Measurements from ENCODE around the gene TLL1. TPM values are rescaled to one million over a fixed set of nuclear protein-coding genes. Genes with fewer than 3 reads are reported as not detected.

Gene TLL1
- total RNA-seq, 1 donor from 2014 or later = 2.6 TPM

- Histone ChIP-seq H3K4me1 (ENCODE audit: control insufficient read depth in 3 of 3, insufficient read depth in 3 of 3, low read length in 3 of 3) (no peaks in the 10 kb centered on the region), H3K9ac (ENCODE audit: low read depth in 1 of 3, low read length in 3 of 3) (no peak overlapping the region), H3K27ac (ENCODE audit: low read depth, low read length) (no peak overlapping the region), H3K4me3 (ENCODE audit: low read length in 3 of 3) (no peak overlapping the region), H3K36me3 (ENCODE audit: control insufficient read depth in 3 of 3, insufficient read depth in 3 of 3, low read length in 3 of 3) (no peaks in the 10 kb centered on the region), H3K27me3 (ENCODE audit: control insufficient read depth in 3 of 3, insufficient read depth in 3 of 3, low read length in 3 of 3) (no peaks in the 10 kb centered on the region), H3K9me3 (ENCODE audit: control insufficient read depth in 3 of 3, low read length in 3 of 3) (no peaks in the 10 kb centered on the region)
Observed at GRCh38 chr4:165927366-165927765, 54.3 kb downstream of the TLL1 start.

- Histone ChIP-seq H3K9me3 (ENCODE audit: control insufficient read depth in 3 of 3, low read length in 3 of 3) (no peaks in the 10 kb centered on the region), H3K27me3 (ENCODE audit: control insufficient read depth in 3 of 3, insufficient read depth in 3 of 3, low read length in 3 of 3) (no peaks in the 10 kb centered on the region), H3K9ac (ENCODE audit: low read depth in 1 of 3, low read length in 3 of 3) (no peak overlapping the region), H3K4me3 (ENCODE audit: low read length in 3 of 3) (no peak overlapping the region), H3K36me3 (ENCODE audit: control insufficient read depth in 3 of 3, insufficient read depth in 3 of 3, low read length in 3 of 3) (no peaks in the 10 kb centered on the region), H3K27ac (ENCODE audit: low read depth, low read length) (no peak overlapping the region), H3K4me1 (ENCODE audit: control insufficient read depth in 3 of 3, insufficient read depth in 3 of 3, low read length in 3 of 3) (no peaks in the 10 kb centered on the region)
Observed at GRCh38 chr4:165927815-165928214, 54.8 kb downstream of the TLL1 start.

- H3K9ac ChIP-seq (ENCODE audit: low read depth in 1 of 3, low read length in 3 of 3) = no peak overlapping the region
- H3K9me3 ChIP-seq (ENCODE audit: control insufficient read depth in 3 of 3, low read length in 3 of 3) = no peaks in the 10 kb centered on the region
- no peak overlapping the region for H3K4me3 ChIP-seq (ENCODE audit: low read length in 3 of 3)
- no peaks in the 10 kb centered on the region for H3K27me3 ChIP-seq (ENCODE audit: control insufficient read depth in 3 of 3, insufficient read depth in 3 of 3, low read length in 3 of 3)
- no peaks in the 10 kb centered on the region for H3K36me3 ChIP-seq (ENCODE audit: control insufficient read depth in 3 of 3, insufficient read depth in 3 of 3, low read length in 3 of 3)
- H3K4me1 ChIP-seq (ENCODE audit: control insufficient read depth in 3 of 3, insufficient read depth in 3 of 3, low read length in 3 of 3) = no peaks in the 10 kb centered on the region
- H3K27ac ChIP-seq (ENCODE audit: low read depth, low read length) = no peak overlapping the region
Observed at GRCh38 chr4:165928601-165929000, 55.6 kb downstream of the TLL1 start.

GRCh38 chr4:165929662-165930061, 56.6 kb downstream of the TLL1 start:
- Histone ChIP-seq H3K27me3 (ENCODE audit: control insufficient read depth in 3 of 3, insufficient read depth in 3 of 3, low read length in 3 of 3) (no peaks in the 10 kb centered on the region), H3K4me1 (ENCODE audit: control insufficient read depth in 3 of 3, insufficient read depth in 3 of 3, low read length in 3 of 3) (no peaks in the 10 kb centered on the region), H3K9me3 (ENCODE audit: control insufficient read depth in 3 of 3, low read length in 3 of 3) (no peaks in the 10 kb centered on the region), H3K9ac (ENCODE audit: low read depth in 1 of 3, low read length in 3 of 3) (no peak overlapping the region), H3K4me3 (ENCODE audit: low read length in 3 of 3) (no peak overlapping the region), H3K27ac (ENCODE audit: low read depth, low read length) (no peak overlapping the region), H3K36me3 (ENCODE audit: control insufficient read depth in 3 of 3, insufficient read depth in 3 of 3, low read length in 3 of 3) (no peaks in the 10 kb centered on the region)

GRCh38 chr4:165931741-165932140, 58.7 kb downstream of the TLL1 start:
- H3K4me3 ChIP-seq (ENCODE audit: low read length in 3 of 3) = no peak overlapping the region
- H3K36me3 ChIP-seq (ENCODE audit: control insufficient read depth in 3 of 3, insufficient read depth in 3 of 3, low read length in 3 of 3) = no peaks in the 10 kb centered on the region
- H3K4me1 ChIP-seq (ENCODE audit: control insufficient read depth in 3 of 3, insufficient read depth in 3 of 3, low read length in 3 of 3) = no peaks in the 10 kb centered on the region
- H3K27me3 ChIP-seq (ENCODE audit: control insufficient read depth in 3 of 3, insufficient read depth in 3 of 3, low read length in 3 of 3) = no peaks in the 10 kb centered on the region
- H3K27ac ChIP-seq (ENCODE audit: low read depth, low read length) = no peak overlapping the region
- no peak overlapping the region for H3K9ac ChIP-seq (ENCODE audit: low read depth in 1 of 3, low read length in 3 of 3)
- no peaks in the 10 kb centered on the region for H3K9me3 ChIP-seq (ENCODE audit: control insufficient read depth in 3 of 3, low read length in 3 of 3)

GRCh38 chr4:165944900-165945299, 71.9 kb downstream of the TLL1 start:
- Histone ChIP-seq H3K36me3 (ENCODE audit: control insufficient read depth in 3 of 3, insufficient read depth in 3 of 3, low read length in 3 of 3) (no peaks in the 10 kb centered on the region), H3K9me3 (ENCODE audit: control insufficient read depth in 3 of 3, low read length in 3 of 3) (no peaks in the 10 kb centered on the region), H3K27me3 (ENCODE audit: control insufficient read depth in 3 of 3, insufficient read depth in 3 of 3, low read length in 3 of 3) (no peaks in the 10 kb centered on the region), H3K4me1 (ENCODE audit: control insufficient read depth in 3 of 3, insufficient read depth in 3 of 3, low read length in 3 of 3) (no peaks in the 10 kb centered on the region), H3K27ac (ENCODE audit: low read depth, low read length) (no peak overlapping the region), H3K4me3 (ENCODE audit: low read length in 3 of 3) (no peak overlapping the region), H3K9ac (ENCODE audit: low read depth in 1 of 3, low read length in 3 of 3) (no peak overlapping the region)

- Histone ChIP-seq H3K36me3 (ENCODE audit: control insufficient read depth in 3 of 3, insufficient read depth in 3 of 3, low read length in 3 of 3) (no peaks in the 10 kb centered on the region), H3K27ac (ENCODE audit: low read depth, low read length) (no peak overlapping the region), H3K4me1 (ENCODE audit: control insufficient read depth in 3 of 3, insufficient read depth in 3 of 3, low read length in 3 of 3) (no peaks in the 10 kb centered on the region), H3K4me3 (ENCODE audit: low read length in 3 of 3) (no peak overlapping the region), H3K9me3 (ENCODE audit: control insufficient read depth in 3 of 3, low read length in 3 of 3) (no peaks in the 10 kb centered on the region), H3K27me3 (ENCODE audit: control insufficient read depth in 3 of 3, insufficient read depth in 3 of 3, low read length in 3 of 3) (no peaks in the 10 kb centered on the region), H3K9ac (ENCODE audit: low read depth in 1 of 3, low read length in 3 of 3) (no peak overlapping the region)
Observed at GRCh38 chr4:165945991-165946390, 73.0 kb downstream of the TLL1 start.

- Histone ChIP-seq H3K27ac (ENCODE audit: low read depth, low read length) (no peak overlapping the region), H3K4me1 (ENCODE audit: control insufficient read depth in 3 of 3, insufficient read depth in 3 of 3, low read length in 3 of 3) (no peaks in the 10 kb centered on the region), H3K9ac (ENCODE audit: low read depth in 1 of 3, low read length in 3 of 3) (no peak overlapping the region), H3K4me3 (ENCODE audit: low read length in 3 of 3) (no peak overlapping the region), H3K27me3 (ENCODE audit: control insufficient read depth in 3 of 3, insufficient read depth in 3 of 3, low read length in 3 of 3) (no peaks in the 10 kb centered on the region), H3K9me3 (ENCODE audit: control insufficient read depth in 3 of 3, low read length in 3 of 3) (no peaks in the 10 kb centered on the region), H3K36me3 (ENCODE audit: control insufficient read depth in 3 of 3, insufficient read depth in 3 of 3, low read length in 3 of 3) (no peaks in the 10 kb centered on the region)
Observed at GRCh38 chr4:165947019-165947418, 74.0 kb downstream of the TLL1 start.

GRCh38 chr4:165953181-165953580, 80.1 kb downstream of the TLL1 start:
- Histone ChIP-seq H3K27ac (ENCODE audit: low read depth, low read length) (no peak overlapping the region), H3K9ac (ENCODE audit: low read depth in 1 of 3, low read length in 3 of 3) (no peak overlapping the region), H3K4me3 (ENCODE audit: low read length in 3 of 3) (no peak overlapping the region)

GRCh38 chr4:165963621-165964020, 90.6 kb downstream of the TLL1 start:
- Histone ChIP-seq H3K27ac (ENCODE audit: low read depth, low read length) (no peak overlapping the region), H3K9me3 (ENCODE audit: control insufficient read depth in 3 of 3, low read length in 3 of 3) (peaks cover 0 to 2% (median 0%) of the 10 kb centered on the region in 3 donors), H3K36me3 (ENCODE audit: control insufficient read depth in 3 of 3, insufficient read depth in 3 of 3, low read length in 3 of 3) (no peaks in the 10 kb centered on the region), H3K4me1 (ENCODE audit: control insufficient read depth in 3 of 3, insufficient read depth in 3 of 3, low read length in 3 of 3) (no peaks in the 10 kb centered on the region), H3K27me3 (ENCODE audit: control insufficient read depth in 3 of 3, insufficient read depth in 3 of 3, low read length in 3 of 3) (no peaks in the 10 kb centered on the region), H3K9ac (ENCODE audit: low read depth in 1 of 3, low read length in 3 of 3) (no peak overlapping the region), H3K4me3 (ENCODE audit: low read length in 3 of 3) (no peak overlapping the region)

More at GRCh38 chr4:165953181-165953580, 80.1 kb downstream of the TLL1 start:
- Histone ChIP-seq H3K4me1 (ENCODE audit: control insufficient read depth in 3 of 3, insufficient read depth in 3 of 3, low read length in 3 of 3) (no peaks in the 10 kb centered on the region), H3K9me3 (ENCODE audit: control insufficient read depth in 3 of 3, low read length in 3 of 3) (no peaks in the 10 kb centered on the region), H3K27me3 (ENCODE audit: control insufficient read depth in 3 of 3, insufficient read depth in 3 of 3, low read length in 3 of 3) (no peaks in the 10 kb centered on the region), H3K36me3 (ENCODE audit: control insufficient read depth in 3 of 3, insufficient read depth in 3 of 3, low read length in 3 of 3) (no peaks in the 10 kb centered on the region)

GRCh38 chr4:165964591-165964990, 91.6 kb downstream of the TLL1 start:
- H3K27me3 ChIP-seq (ENCODE audit: control insufficient read depth in 3 of 3, insufficient read depth in 3 of 3, low read length in 3 of 3) = no peaks in the 10 kb centered on the region
- no peaks in the 10 kb centered on the region for H3K36me3 ChIP-seq (ENCODE audit: control insufficient read depth in 3 of 3, insufficient read depth in 3 of 3, low read length in 3 of 3)
- H3K4me3 ChIP-seq (ENCODE audit: low read length in 3 of 3) = no peak overlapping the region
- peaks cover 0 to 2% (median 0%) of the 10 kb centered on the region in 3 donors for H3K9me3 ChIP-seq (ENCODE audit: control insufficient read depth in 3 of 3, low read length in 3 of 3)
- no peak overlapping the region for H3K9ac ChIP-seq (ENCODE audit: low read depth in 1 of 3, low read length in 3 of 3)
- H3K4me1 ChIP-seq (ENCODE audit: control insufficient read depth in 3 of 3, insufficient read depth in 3 of 3, low read length in 3 of 3) = no peaks in the 10 kb centered on the region
- H3K27ac ChIP-seq (ENCODE audit: low read depth, low read length) = no peak overlapping the region

Data from skeletal muscle tissue (tissue), 4 donors.